Esophagus squamous epithelium (tissue), 4 donors: ENCODE results near the gene FAM171A1.

Experiments
- POLR2A ChIP-seq, 4 donors: fragments of 450-650 bp; IDR thresholded peaks; one replicate each; pipeline ENCODE4 v1.6.1; 2017; ENCODE audit warnings: antibody characterized with exemption in 4 of 4, mild to moderate bottlenecking in 4 of 4, moderate library complexity in 3 of 4
- TF ChIP-seq, protein P1 (sequence below), 6 experiments: fragments of 450-650 bp in 4 of 6; fragments of 200-600 bp in 2 of 6; sonication (generic) in 2 of 6; IDR thresholded peaks; one replicate each; pipeline ENCODE4 v1.5.1; 2016 to 2019; ENCODE audit warnings: antibody characterized with exemption in 6 of 6, mild to moderate bottlenecking in 4 of 6, moderate library complexity in 4 of 6

DNA sequence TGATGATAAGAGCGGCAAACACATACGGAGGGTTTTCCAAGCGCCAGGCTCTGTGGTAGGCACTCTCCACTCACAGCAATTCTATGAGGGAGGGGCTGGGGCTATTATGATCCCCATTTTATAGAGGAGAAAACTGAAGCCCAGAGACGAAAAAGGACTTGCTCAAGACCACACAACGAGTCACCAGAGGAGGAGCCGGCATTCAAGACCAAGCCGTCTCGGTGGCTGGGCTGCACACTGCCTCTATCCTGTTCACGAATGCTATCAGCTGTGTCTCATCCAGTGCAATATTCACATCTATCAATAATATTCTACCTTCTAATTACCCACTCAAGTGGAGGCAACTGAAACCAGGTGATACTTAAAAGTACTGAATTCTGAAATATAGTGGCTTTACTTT, 134.7 kb downstream of the FAM171A1 start:
- no peak for TF ChIP-seq POLR2A (IDR thresholded peaks at IDR 0.05)
- TF ChIP-seq, protein P1, sequence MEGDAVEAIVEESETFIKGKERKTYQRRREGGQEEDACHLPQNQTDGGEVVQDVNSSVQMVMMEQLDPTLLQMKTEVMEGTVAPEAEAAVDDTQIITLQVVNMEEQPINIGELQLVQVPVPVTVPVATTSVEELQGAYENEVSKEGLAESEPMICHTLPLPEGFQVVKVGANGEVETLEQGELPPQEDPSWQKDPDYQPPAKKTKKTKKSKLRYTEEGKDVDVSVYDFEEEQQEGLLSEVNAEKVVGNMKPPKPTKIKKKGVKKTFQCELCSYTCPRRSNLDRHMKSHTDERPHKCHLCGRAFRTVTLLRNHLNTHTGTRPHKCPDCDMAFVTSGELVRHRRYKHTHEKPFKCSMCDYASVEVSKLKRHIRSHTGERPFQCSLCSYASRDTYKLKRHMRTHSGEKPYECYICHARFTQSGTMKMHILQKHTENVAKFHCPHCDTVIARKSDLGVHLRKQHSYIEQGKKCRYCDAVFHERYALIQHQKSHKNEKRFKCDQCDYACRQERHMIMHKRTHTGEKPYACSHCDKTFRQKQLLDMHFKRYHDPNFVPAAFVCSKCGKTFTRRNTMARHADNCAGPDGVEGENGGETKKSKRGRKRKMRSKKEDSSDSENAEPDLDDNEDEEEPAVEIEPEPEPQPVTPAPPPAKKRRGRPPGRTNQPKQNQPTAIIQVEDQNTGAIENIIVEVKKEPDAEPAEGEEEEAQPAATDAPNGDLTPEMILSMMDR (IDR thresholded peaks at IDR 0.05), result no peak
